ENCODE data around the gene TIPIN. TPM values are rescaled to one million over a fixed set of nuclear protein-coding genes. Genes with fewer than 3 reads are reported as not detected.

TIPIN gene
- total RNA-seq, 1 experiment from 2014 or later = 22.2 TPM

DNA sequence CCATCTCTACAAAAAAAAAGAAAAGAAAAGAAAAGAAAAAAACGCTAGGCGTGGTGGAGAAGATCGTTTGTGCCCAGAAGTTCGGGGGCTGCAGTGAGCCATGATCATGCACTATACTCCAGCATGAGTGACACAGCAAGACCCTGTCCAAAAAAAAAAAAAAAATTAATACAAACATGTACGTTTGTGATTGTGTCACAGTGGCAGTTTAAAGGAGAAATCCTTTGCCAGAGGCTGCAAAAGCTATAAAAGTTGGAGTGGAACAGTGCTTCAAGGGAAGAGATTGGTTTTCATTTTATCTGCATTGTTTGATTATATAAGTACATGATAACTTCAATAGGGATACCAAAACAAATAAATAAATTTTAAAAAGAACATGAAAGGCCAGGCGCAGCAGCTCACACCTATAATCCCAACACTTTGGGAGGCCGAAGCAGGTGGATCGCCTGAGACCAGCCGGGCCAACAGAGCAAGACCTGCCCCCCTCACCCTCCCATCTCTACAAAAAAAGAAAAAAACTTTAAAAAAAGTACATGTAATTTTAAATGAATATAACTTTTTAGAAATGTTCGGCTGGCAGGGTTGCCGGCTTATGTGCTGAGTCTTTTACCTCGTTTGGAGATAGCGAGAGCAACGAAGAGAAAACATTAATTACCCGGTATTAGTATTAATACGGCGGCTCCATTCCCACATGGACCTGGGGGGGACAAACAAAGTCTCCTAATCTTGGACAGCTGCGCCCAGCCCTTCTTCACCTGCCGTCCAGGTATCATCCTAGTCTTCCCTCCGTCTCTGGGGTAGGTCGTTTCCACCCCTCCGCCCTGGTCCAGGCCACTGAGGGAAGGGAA is 63.7 kb downstream of the TIPIN start (continued):
- TF ChIP-seq, protein P1, sequence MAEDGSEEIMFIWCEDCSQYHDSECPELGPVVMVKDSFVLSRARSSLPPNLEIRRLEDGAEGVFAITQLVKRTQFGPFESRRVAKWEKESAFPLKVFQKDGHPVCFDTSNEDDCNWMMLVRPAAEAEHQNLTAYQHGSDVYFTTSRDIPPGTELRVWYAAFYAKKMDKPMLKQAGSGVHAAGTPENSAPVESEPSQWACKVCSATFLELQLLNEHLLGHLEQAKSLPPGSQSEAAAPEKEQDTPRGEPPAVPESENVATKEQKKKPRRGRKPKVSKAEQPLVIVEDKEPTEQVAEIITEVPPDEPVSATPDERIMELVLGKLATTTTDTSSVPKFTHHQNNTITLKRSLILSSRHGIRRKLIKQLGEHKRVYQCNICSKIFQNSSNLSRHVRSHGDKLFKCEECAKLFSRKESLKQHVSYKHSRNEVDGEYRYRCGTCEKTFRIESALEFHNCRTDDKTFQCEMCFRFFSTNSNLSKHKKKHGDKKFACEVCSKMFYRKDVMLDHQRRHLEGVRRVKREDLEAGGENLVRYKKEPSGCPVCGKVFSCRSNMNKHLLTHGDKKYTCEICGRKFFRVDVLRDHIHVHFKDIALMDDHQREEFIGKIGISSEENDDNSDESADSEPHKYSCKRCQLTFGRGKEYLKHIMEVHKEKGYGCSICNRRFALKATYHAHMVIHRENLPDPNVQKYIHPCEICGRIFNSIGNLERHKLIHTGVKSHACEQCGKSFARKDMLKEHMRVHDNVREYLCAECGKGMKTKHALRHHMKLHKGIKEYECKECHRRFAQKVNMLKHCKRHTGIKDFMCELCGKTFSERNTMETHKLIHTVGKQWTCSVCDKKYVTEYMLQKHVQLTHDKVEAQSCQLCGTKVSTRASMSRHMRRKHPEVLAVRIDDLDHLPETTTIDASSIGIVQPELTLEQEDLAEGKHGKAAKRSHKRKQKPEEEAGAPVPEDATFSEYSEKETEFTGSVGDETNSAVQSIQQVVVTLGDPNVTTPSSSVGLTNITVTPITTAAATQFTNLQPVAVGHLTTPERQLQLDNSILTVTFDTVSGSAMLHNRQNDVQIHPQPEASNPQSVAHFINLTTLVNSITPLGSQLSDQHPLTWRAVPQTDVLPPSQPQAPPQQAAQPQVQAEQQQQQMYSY (CRISPR knock-in tag; IDR thresholded peaks at IDR 0.05) = 0 out of 2 replicates have a peak, but pooled peaks have one; percentile 9
- TF ChIP-seq GABPB1 (CRISPR knock-in tag; IDR thresholded peaks at IDR 0.05) = no peak
- TF ChIP-seq, protein P2, sequence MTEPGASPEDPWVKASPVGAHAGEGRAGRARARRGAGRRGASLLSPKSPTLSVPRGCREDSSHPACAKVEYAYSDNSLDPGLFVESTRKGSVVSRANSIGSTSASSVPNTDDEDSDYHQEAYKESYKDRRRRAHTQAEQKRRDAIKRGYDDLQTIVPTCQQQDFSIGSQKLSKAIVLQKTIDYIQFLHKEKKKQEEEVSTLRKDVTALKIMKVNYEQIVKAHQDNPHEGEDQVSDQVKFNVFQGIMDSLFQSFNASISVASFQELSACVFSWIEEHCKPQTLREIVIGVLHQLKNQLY (CRISPR knock-in tag; IDR thresholded peaks at IDR 0.05) = no peak
- peak; percentile 45; the same call in 1 of the 2 replicates for TF ChIP-seq ZNF121 (CRISPR knock-in tag; IDR thresholded peaks at IDR 0.05)
- TF ChIP-seq ZNF232 (CRISPR knock-in tag; IDR thresholded peaks at IDR 0.05) = 0 out of 2 replicates have a peak, but pooled peaks have one; percentile 32
- TF ChIP-seq, protein P3, sequence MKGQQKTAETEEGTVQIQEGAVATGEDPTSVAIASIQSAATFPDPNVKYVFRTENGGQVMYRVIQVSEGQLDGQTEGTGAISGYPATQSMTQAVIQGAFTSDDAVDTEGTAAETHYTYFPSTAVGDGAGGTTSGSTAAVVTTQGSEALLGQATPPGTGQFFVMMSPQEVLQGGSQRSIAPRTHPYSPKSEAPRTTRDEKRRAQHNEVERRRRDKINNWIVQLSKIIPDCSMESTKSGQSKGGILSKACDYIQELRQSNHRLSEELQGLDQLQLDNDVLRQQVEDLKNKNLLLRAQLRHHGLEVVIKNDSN (CRISPR knock-in tag; IDR thresholded peaks at IDR 0.05) = no peak
- no peak for TF ChIP-seq KAT7 (CRISPR knock-in tag; IDR thresholded peaks at IDR 0.05; ENCODE audit: borderline replicate concordance)
- TF ChIP-seq HMGA2 (CRISPR knock-in tag; IDR thresholded peaks at IDR 0.05) = no peak

DNA sequence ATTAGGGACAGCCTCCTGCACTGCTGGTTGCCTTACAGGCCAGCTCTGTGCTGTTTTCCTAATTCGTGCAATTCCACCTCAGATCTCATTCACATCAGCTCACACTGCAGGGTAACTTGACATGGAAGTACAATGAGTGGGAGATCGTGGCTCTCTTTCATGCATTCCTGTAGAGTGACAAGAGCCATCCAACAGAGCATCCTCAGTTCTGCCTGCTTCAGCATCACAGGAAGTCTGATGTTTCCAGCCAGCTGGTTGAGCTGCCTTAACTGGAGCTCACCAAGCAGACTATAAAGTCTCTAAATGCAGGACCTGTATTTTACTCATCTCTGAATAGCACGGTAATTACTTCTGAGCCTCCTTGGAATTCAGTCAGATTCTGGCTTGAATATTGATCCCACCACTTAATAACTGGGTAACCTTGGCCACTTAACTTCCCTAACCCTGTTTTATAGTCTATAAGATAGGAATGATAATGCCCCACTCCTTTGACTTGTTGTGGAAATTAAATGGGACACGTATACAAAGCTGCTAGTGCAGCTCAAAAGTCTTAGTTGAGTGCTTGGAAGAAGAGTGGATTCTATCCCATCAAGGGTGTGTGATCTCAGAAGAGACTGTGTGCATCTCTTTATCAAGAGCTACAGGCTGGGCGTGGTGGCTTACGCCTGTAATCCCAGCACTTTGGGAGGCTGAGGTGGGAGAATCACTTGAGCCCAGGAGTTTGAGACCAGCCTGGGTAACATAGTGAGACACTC is 64.5 kb downstream of the TIPIN start:
- Mint-ChIP-seq H3K4me3 (peak overlapping the region; percentile 72), H3K4me1 (peaks cover 35% of the 10 kb centered on the region), H3K9me3 (no peaks in the 10 kb centered on the region), H3K36me3 (peaks cover 3% of the 10 kb centered on the region; the same call in 1 of the 2 replicates), H3K27me3 (ENCODE audit: low read depth) (no peaks in the 10 kb centered on the region), H3K27ac (no peak overlapping the region)
- ATAC-seq = no peak
- ChIA-PET POLR2A (no interaction called here), CTCF (interaction anchor here (0.5 to 1.9 kb wide), 7 partner anchors 39 to 1029 kb away, joined by 3 to 8 read pairs (median 3); partner anchors contain the start of gene MEGF11)
- TF ChIP-seq ZNF671 (CRISPR knock-in tag; IDR thresholded peaks at IDR 0.05) (no peak), JAZF1 (CRISPR knock-in tag; IDR thresholded peaks at IDR 0.05) (no peak), ESRRA (CRISPR knock-in tag; IDR thresholded peaks at IDR 0.05; ENCODE audit: borderline replicate concordance) (no peak)
- TF ChIP-seq, protein P1 (CRISPR knock-in tag; IDR thresholded peaks at IDR 0.05) = no peak
- TF ChIP-seq, protein P4, sequence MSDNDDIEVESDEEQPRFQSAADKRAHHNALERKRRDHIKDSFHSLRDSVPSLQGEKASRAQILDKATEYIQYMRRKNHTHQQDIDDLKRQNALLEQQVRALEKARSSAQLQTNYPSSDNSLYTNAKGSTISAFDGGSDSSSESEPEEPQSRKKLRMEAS (CRISPR knock-in tag; IDR thresholded peaks at IDR 0.05) = no peak
- DNase-seq (ENCODE audit: low spot score) = no peak
